RWPE2 (cell line): Measurements from ENCODE around the gene TMEM213.

Experiments
- ATAC-seq: fragments of 200-7000 bp; cut with Tn5 transposase; 3 replicates; pipeline ENCODE4 v1.9.1; 2021; ENCODE audit warnings: low read depth
- DNase-seq: peaks from one replicate; pipeline ENCODE4 v3.0.0-alpha.2; 2020; ENCODE audit warnings: low spot score
- H3K27ac ChIP-seq: fragments of 450-650 bp; 2 replicates; pipeline ENCODE4 v1.5.1; 2017; ENCODE audit warnings: mild to moderate bottlenecking; ENCODE audit not compliant: poor library complexity, severe bottlenecking
- H3K27me3 ChIP-seq: fragments of 250-450 bp; sonication (Bioruptor Pico); 2 replicates; pipeline ENCODE4 v1.5.1; 2021; ENCODE audit warnings: mild to moderate bottlenecking, moderate library complexity; ENCODE audit not compliant: insufficient read depth, poor library complexity, severe bottlenecking
- H3K36me3 ChIP-seq: fragments of 250-450 bp; sonication (Bioruptor Pico); 2 replicates; pipeline ENCODE4 v1.5.1; 2020; ENCODE audit warnings: low read depth, mild to moderate bottlenecking, moderate library complexity
- H3K4me1 ChIP-seq: fragments of 250-450 bp; sonication (Bioruptor Pico); 2 replicates; pipeline ENCODE4 v1.5.1; 2021; ENCODE audit warnings: mild to moderate bottlenecking, moderate library complexity; ENCODE audit not compliant: insufficient read depth, poor library complexity, severe bottlenecking
- H3K4me3 ChIP-seq: fragments of 250-450 bp; sonication (Bioruptor Pico); 2 replicates; pipeline ENCODE4 v1.5.1; 2021; ENCODE audit warnings: mild to moderate bottlenecking, moderate library complexity; ENCODE audit not compliant: severe bottlenecking
- H3K9me3 ChIP-seq: fragments of 250-450 bp; sonication (Bioruptor Pico); 2 replicates; pipeline ENCODE4 v1.5.1; 2021; ENCODE audit warnings: mild to moderate bottlenecking, moderate library complexity; ENCODE audit not compliant: severe bottlenecking
- TF ChIP-seq, protein P1 (sequence below): fragments of 450-650 bp; IDR thresholded peaks from one replicate; pipeline ENCODE4 v1.5.1; 2017; ENCODE audit warnings: mild to moderate bottlenecking, moderate library complexity; ENCODE audit not compliant: poor library complexity, severe bottlenecking

Gene TMEM213, protein sequence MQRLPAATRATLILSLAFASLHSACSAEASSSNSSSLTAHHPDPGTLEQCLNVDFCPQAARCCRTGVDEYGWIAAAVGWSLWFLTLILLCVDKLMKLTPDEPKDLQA

DNA sequence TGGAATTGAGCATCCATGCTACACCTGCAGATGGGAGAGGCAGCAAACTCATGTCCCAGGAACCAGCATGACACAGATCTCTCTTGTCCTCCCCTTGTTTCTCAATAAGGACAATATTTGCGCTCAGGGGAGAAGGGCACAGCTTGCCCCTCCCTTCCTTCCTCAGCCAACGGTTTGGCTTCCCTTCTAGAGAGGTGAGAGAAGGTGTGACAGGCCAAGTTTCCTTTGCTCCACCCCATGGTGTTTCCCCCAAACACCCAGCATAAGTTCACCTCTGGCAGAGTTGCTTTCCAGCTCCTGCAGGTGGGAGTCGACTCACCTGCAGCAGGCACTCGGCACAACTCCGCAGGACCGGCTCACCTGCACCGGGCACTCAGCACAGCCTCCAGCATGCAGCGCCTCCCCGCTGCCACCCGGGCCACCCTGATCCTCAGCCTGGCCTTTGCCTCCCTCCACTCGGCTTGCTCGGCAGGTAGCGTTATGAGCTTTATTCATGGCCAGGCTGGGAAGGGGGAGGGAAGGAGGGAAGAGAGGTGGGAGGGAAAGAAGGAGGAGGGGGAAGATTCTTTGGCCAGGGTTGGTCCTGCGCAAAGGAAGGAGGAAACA is at the start of gene TMEM213, which contains the start of gene ATP6V0A4:
Gene TMEM213, plus strand, starts transcription at position 280 of the 606 bp plus-strand sequence. Its CDS starts 111 bp downstream, at position 391.
Gene ATP6V0A4, minus strand, starts transcription at position 482 of the 606 bp plus-strand sequence. CDS start 26,949 bp downstream, outside the sequence.
- ATAC-seq (peak; percentile 29; the same call in 1 of the 3 replicates), DNase-seq (no peak)
- no peaks in the 10 kb centered on the region for H3K9me3 ChIP-seq
- no peaks in the 10 kb centered on the region for H3K36me3 ChIP-seq
- H3K4me1 ChIP-seq = no peaks in the 10 kb centered on the region
- H3K27me3 ChIP-seq = no peaks in the 10 kb centered on the region
- H3K27ac ChIP-seq = no peak within 1 kb of the TSS
- no peak within 1 kb of the TSS for H3K4me3 ChIP-seq
- TF ChIP-seq, protein P1, sequence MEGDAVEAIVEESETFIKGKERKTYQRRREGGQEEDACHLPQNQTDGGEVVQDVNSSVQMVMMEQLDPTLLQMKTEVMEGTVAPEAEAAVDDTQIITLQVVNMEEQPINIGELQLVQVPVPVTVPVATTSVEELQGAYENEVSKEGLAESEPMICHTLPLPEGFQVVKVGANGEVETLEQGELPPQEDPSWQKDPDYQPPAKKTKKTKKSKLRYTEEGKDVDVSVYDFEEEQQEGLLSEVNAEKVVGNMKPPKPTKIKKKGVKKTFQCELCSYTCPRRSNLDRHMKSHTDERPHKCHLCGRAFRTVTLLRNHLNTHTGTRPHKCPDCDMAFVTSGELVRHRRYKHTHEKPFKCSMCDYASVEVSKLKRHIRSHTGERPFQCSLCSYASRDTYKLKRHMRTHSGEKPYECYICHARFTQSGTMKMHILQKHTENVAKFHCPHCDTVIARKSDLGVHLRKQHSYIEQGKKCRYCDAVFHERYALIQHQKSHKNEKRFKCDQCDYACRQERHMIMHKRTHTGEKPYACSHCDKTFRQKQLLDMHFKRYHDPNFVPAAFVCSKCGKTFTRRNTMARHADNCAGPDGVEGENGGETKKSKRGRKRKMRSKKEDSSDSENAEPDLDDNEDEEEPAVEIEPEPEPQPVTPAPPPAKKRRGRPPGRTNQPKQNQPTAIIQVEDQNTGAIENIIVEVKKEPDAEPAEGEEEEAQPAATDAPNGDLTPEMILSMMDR = no peak

DNA sequence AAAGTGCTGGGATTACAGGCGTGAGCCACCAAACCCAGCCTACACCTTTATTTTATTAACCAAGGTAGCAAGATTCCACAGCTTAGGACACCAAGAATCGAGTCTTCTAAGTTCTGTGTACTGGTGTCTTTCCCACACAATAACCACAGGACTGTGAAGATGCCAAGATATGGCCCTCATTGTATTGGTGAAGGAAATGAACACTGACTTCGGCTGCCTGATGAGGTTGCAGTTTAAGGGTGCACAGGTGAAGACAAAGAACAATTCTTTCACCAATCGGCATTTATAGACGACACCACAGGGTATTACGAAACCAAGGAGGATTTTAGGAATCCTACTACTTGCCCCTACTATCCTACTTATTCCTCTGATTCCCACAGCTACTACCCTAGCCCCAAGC is 49.1 kb upstream of the TMEM213 start:
- no peak overlapping the region for H3K4me3 ChIP-seq
- TF ChIP-seq, protein P1 = no peak
- ATAC-seq (no peak), DNase-seq (no peak)
- no peak overlapping the region for H3K27ac ChIP-seq
- no peaks in the 10 kb centered on the region for H3K27me3 ChIP-seq
- H3K36me3 ChIP-seq = no peaks in the 10 kb centered on the region
- H3K4me1 ChIP-seq = no peaks in the 10 kb centered on the region
- no peaks in the 10 kb centered on the region for H3K9me3 ChIP-seq

- ATAC-seq (no peak), DNase-seq (no peak)
- Histone ChIP-seq H3K4me3 (no peak overlapping the region), H3K27ac (no peak overlapping the region), H3K36me3 (no peaks in the 10 kb centered on the region), H3K27me3 (no peaks in the 10 kb centered on the region), H3K4me1 (no peaks in the 10 kb centered on the region), H3K9me3 (no peaks in the 10 kb centered on the region)
- TF ChIP-seq, protein P1 = no peak
Observed at GRCh38 chr7:138749960-138750359, 47.8 kb upstream of the TMEM213 start.

DNA sequence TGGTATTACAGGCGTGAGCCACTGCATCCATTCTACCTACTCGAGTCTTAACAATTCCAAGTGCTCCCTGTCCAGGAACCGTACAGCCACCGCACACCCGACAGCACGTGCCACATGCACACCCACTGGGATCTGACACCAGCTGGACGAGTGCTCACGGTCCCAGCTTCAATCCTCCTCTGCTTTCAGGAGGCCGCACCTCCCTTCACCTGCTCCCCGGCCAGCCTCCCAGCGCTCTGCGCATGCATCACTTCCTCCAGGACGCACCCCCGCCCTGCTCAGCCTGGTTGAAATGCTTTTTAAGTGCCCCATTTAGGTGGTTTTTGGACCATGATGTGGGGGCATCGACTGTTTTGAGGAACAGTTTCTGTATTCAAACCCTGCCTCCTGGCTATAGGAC is 47.3 kb upstream of the TMEM213 start:
- no peaks in the 10 kb centered on the region for H3K9me3 ChIP-seq
- no peaks in the 10 kb centered on the region for H3K27me3 ChIP-seq
- H3K36me3 ChIP-seq = no peaks in the 10 kb centered on the region
- no peak overlapping the region for H3K27ac ChIP-seq
- no peak overlapping the region for H3K4me3 ChIP-seq
- DNase-seq (no peak), ATAC-seq (no peak)
- TF ChIP-seq, protein P1 = no peak
- H3K4me1 ChIP-seq = no peaks in the 10 kb centered on the region

DNA sequence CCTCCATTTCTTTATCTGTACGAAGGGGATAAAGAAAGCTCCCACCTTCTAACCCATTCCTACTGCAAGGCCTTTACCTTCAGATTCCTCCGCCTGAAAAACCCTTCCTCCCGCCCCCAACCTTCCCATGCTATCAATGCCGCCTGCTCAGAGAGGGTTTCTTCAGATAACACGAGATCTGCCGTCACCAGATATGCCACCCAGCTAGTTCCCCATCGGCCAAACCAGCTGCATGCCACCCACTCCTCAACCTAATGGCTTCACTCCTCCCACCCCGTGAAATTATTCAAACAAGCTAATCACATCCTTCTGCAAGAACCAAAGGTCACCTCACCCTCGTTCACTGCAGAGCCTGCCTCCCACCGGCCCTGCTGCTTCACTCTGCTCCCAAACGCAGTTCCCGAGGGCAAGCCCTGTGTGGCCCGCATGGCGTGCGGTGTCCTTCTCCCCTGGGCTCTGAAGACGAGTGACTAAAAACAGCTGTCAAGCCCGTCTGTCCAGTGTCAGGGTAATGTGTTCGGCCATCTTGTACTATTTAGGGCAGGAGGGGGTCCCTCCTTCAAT is 46.8 kb upstream of the TMEM213 start:
- no peaks in the 10 kb centered on the region for H3K4me1 ChIP-seq
- no peaks in the 10 kb centered on the region for H3K9me3 ChIP-seq
- H3K4me3 ChIP-seq = no peak overlapping the region
- H3K27ac ChIP-seq = no peak overlapping the region
- DNase-seq (no peak), ATAC-seq (no peak)
- TF ChIP-seq, protein P1 = no peak
- no peaks in the 10 kb centered on the region for H3K27me3 ChIP-seq
- no peaks in the 10 kb centered on the region for H3K36me3 ChIP-seq
